HCT116 (cell line): ENCODE data around the gene NPIPA1. TPM values are rescaled to one million over a fixed set of nuclear protein-coding genes. Genes with fewer than 3 reads are reported as not detected.
"Not testable (repeated sequence)": the region's sequence is repeated elsewhere in the genome, so short reads cannot be mapped to it uniquely, and the experiment has no call there.

Experiments
- ATAC-seq: fragments of 200-7000 bp; cut with Tn5 transposase; 2 replicates; pipeline ENCODE4 v1.9.1; 2020; ENCODE audit warnings: mild to moderate bottlenecking, moderate library complexity
- BruUV-seq: library from RNA; stranded (reverse); fragments of 400-500 nt; replicated peaks from 2 replicates; lab custom pipeline; 2021; lab: Mats Ljungman, UMichigan
- CTCF ChIA-PET: fragments of 300-600 bp; sonication (Branson Sonifier 250); formaldehyde crosslinking; loops from one replicate; lab custom pipeline; 2021; ENCODE audit warnings: antibody characterized with exemption; lab: Charles Lee
- POLR2A ChIA-PET: fragments of 300-600, 350-600 bp; sonication (Branson Sonifier 250); formaldehyde crosslinking; loops from one replicate; lab custom pipeline; 2021; ENCODE audit warnings: antibody characterized with exemption; lab: Charles Lee
- RAD21 ChIA-PET, 2 experiments: fragments of 300-600 bp; sonication (Branson Sonifier 250); formaldehyde crosslinking; loops; one replicate each; lab custom pipeline; 2023; ENCODE audit warnings: low total read pairs in 2 of 2; ENCODE audit not compliant: uncharacterized antibody in 2 of 2, unreplicated experiment in 2 of 2, low non-redundant PET in 1 of 2; lab: Charles Lee
- DNase-seq: peaks from one replicate; pipeline ENCODE4 v3.0.0-alpha.2; 2010; ENCODE audit warnings: low read depth, low spot score
- H2AFZ ChIP-seq: fragments of 200-600 bp; shearing (Covaris generic), sonication (generic); 2 replicates; pipeline ENCODE4 v1.6.1; 2017; ENCODE audit warnings: low read depth, mixed run types, mixed read lengths, antibody characterized with exemption, low read length; ENCODE audit not compliant: poor library complexity, severe bottlenecking
- H3K27ac ChIP-seq: 2 replicates; pipeline ENCODE4 v1.5.1; 2012; ENCODE audit warnings: low read depth, low read length
- H3K27me3 ChIP-seq: fragments of 200-600 bp; sonication (generic); 2 replicates; pipeline ENCODE4 v1.6.1; 2016; ENCODE audit warnings: mixed run types, low read length, mixed read lengths; ENCODE audit not compliant: insufficient read depth
- H3K36me3 ChIP-seq, 2 experiments: fragments of 200-500 bp in 1 of 2; fragments of 200-600 bp in 1 of 2; sonication (Bioruptor generic) in 1 of 2; sonication (generic) in 1 of 2; 2 replicates each; pipeline versions ENCODE4 v1.5.1 to v1.6.1; 2014 to 2016; ENCODE audit warnings: low read length in 2 of 2, inconsistent platforms in 1 of 2, mixed read lengths in 1 of 2, mixed run types in 1 of 2; ENCODE audit not compliant: insufficient read depth in 2 of 2, control insufficient read depth in 1 of 2
- H3K4me1 ChIP-seq, 2 experiments: fragments of 200-600 bp in 1 of 2; sonication (generic) in 1 of 2; 2 replicates each; pipeline versions ENCODE4 v1.5.1 to v1.6.1; 2012 to 2017; ENCODE audit warnings: low read length in 2 of 2, inconsistent platforms in 1 of 2, mild to moderate bottlenecking in 1 of 2, mixed read lengths in 1 of 2, mixed run types in 1 of 2, moderate library complexity in 1 of 2; ENCODE audit not compliant: insufficient read depth in 2 of 2, control insufficient read depth in 1 of 2
- H3K4me2 ChIP-seq: fragments of 200-600 bp; sonication (generic); 2 replicates; pipeline ENCODE4 v1.6.1; 2017; ENCODE audit warnings: mixed run types, low read length, mixed read lengths
- H3K4me3 ChIP-seq, 2 experiments: fragments of 200-600 bp in 1 of 2; sonication (generic) in 1 of 2; replicated peaks in 1 of 2; 2 replicates each; pipeline ENCODE4 v1.5.1; 2011 to 2016; ENCODE audit warnings: low read length in 2 of 2, control low read depth in 1 of 2, low read depth in 1 of 2, mild to moderate bottlenecking in 1 of 2, mixed read lengths in 1 of 2, mixed run types in 1 of 2
- H3K79me2 ChIP-seq: fragments of 200-600 bp; sonication (generic); 2 replicates; pipeline ENCODE4 v1.6.1; 2017; ENCODE audit warnings: mild to moderate bottlenecking, mixed run types, low read length, moderate library complexity, mixed read lengths; ENCODE audit not compliant: insufficient read depth
- H3K9ac ChIP-seq: fragments of 200-600 bp; sonication (generic); 2 replicates; pipeline ENCODE4 v1.6.1; 2016; ENCODE audit warnings: low read length, mixed read lengths
- H3K9me2 ChIP-seq: fragments of 200-600 bp; sonication (generic), shearing (Covaris generic); 2 replicates; pipeline ENCODE4 v1.6.1; 2017; ENCODE audit warnings: mixed run types, mild to moderate bottlenecking, moderate library complexity; ENCODE audit not compliant: insufficient read depth
- H3K9me3 ChIP-seq, 2 experiments: fragments of 200-500 bp in 1 of 2; fragments of 200-600 bp in 1 of 2; sonication (Bioruptor generic) in 1 of 2; sonication (generic) in 1 of 2; 2 replicates each; pipeline ENCODE4 v1.6.1; 2014 to 2017; ENCODE audit warnings: low read length in 2 of 2, mixed read lengths in 2 of 2, inconsistent platforms in 1 of 2, low read depth in 1 of 2, mild to moderate bottlenecking in 1 of 2, mixed run types in 1 of 2, moderate library complexity in 1 of 2; ENCODE audit not compliant: control insufficient read depth in 1 of 2, insufficient read depth in 1 of 2
- H4K20me1 ChIP-seq: fragments of 200-600 bp; sonication (generic), shearing (Covaris generic); 2 replicates; pipeline ENCODE4 v1.6.1; 2017; ENCODE audit warnings: mixed run types, mild to moderate bottlenecking, moderate library complexity; ENCODE audit not compliant: insufficient read depth
- intact Hi-C: fragments of 100-400 bp; cut with micrococcal nuclease; formaldehyde crosslinking; loops from 2 replicates; pipeline ENCODE4 v1.10.0; 2022
- microRNA counts: library from miRNA; unstranded; fragments of <30 nt; microRNA quantifications from one replicate; lab custom pipeline; 2015
- microRNA-seq: library from miRNA; unstranded; fragments of <30 nt; microRNA quantifications from one replicate; pipeline ENCODE4, GENCODE V29; 2016; ENCODE audit warnings: borderline number of aligned reads
- total RNA-seq: library from RNA; stranded (reverse); gene quantifications from one replicate; pipeline ENCODE4 v1.2.1, GENCODE V29; 2021; ENCODE audit not compliant: unreplicated experiment

Gene NPIPA1
- total RNA-seq, 1 experiment from 2014 or later, result 93.4 TPM

DNA sequence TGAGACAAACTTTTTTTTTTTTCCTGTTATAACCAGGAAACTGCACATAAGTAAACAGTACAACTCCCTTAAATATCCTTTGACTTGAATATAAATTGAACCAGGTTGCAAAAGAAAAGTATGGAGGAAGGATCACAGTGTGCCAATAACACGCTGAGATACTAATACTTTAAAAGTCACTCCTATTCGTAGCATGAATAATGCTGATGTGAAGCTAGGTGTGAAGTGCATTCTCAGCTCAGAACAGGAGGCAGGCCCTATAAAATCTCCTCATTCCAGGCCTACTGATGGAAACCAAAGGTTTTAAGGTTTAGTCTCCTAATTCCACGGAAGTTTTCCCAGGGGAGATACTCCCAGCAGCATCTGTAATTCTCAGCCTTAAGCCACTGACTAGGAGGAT lies 62.6 kb downstream of the NPIPA1 start:
- H3K27ac ChIP-seq, H2AFZ ChIP-seq, POLR2A ChIA-PET, H3K27me3 ChIP-seq, H3K9me3 ChIP-seq, DNase-seq, H3K4me2 ChIP-seq, H3K4me1 ChIP-seq, H4K20me1 ChIP-seq, CTCF ChIA-PET, H3K9ac ChIP-seq, H3K4me3 ChIP-seq, intact Hi-C loops, H3K9me2 ChIP-seq, ATAC-seq, RAD21 ChIA-PET: not testable (repeated sequence)
- H3K79me2 ChIP-seq, result peaks cover 16% of the 10 kb centered on the region
- peaks cover 5 to 17% of the 10 kb centered on the region in 2 experiments; a peak in 3 of 4 replicates for H3K36me3 ChIP-seq
- BruUV-seq, result TSS peak; percentile 24

MicroRNA genes within 50 kb of the gene (microRNA counts, 767-probe panel; counts per million panel counts)
- microRNA hsa-miR-3180-3p (lab: Ali Mortazavi, UCI) (not detected), microRNA hsa-miR-3180-5p (lab: Ali Mortazavi, UCI) (not detected)

Small RNAs within 50 kb of the gene (microRNA-seq; reads per million reads assigned to microRNA genes)
- gene MIR3180-1, result not detected
- not detected for gene MIR3670-1
- gene MIR6511A1, result not detected
- gene MIR6770-1, result not detected

Other genes starting within 250 kb of the NPIPA1 start
- not detected for gene PLA2G10, start 243.1 kb upstream of the NPIPA1 start, total RNA-seq
- 1.6 TPM for gene NPIPA3, start 234.0 kb upstream of the NPIPA1 start, total RNA-seq
- gene NPIPA2, start 194.9 kb upstream of the NPIPA1 start, total RNA-seq, result 3.1 TPM
- 122 TPM for gene NOMO1, start 103.7 kb upstream of the NPIPA1 start, total RNA-seq
- gene PDXDC1, start 37.6 kb downstream of the NPIPA1 start, total RNA-seq, result 94.3 TPM
- gene NTAN1, start 118.6 kb downstream of the NPIPA1 start, total RNA-seq, result 34.4 TPM
- gene RRN3, start 156.8 kb downstream of the NPIPA1 start, total RNA-seq, result 57.7 TPM